Measurements from ENCODE around the gene MARVELD1.

MARVELD1 gene

GRCh38 chr10:97759158-97759887 lies 45.8 kb downstream of the MARVELD1 start:
- DNase-seq, result peak; percentile 49

GRCh38 chr10:97759946-97760345 lies 46.4 kb downstream of the MARVELD1 start:
- no peak for DNase-seq

- DNase-seq, result no peak
Observed at GRCh38 chr10:97760461-97761257, 47.1 kb downstream of the MARVELD1 start.

GRCh38 chr10:97761331-97761865 lies 47.9 kb downstream of the MARVELD1 start:
- no peak for DNase-seq

- DNase-seq, result no peak
Observed at GRCh38 chr10:97762056-97762455, 48.5 kb downstream of the MARVELD1 start.

- no peak for DNase-seq
Observed at GRCh38 chr10:97762816-97763215, 49.3 kb downstream of the MARVELD1 start.

- DNase-seq, result no peak
Observed at GRCh38 chr10:97763411-97763810, 49.9 kb downstream of the MARVELD1 start.

- DNase-seq, result no peak
Observed at GRCh38 chr10:97763947-97764346, 50.4 kb downstream of the MARVELD1 start.

GRCh38 chr10:97764519-97764931 lies 51.0 kb downstream of the MARVELD1 start:
- peak; percentile 65 for DNase-seq

GRCh38 chr10:97765201-97765600 lies 51.7 kb downstream of the MARVELD1 start:
- peak; percentile 56 for DNase-seq

- DNase-seq, result no peak
Observed at GRCh38 chr10:97766106-97766810, 52.7 kb downstream of the MARVELD1 start.

- DNase-seq, result no peak
Observed at GRCh38 chr10:97766996-97767924, 53.7 kb downstream of the MARVELD1 start.
